Lung (tissue), 12 donors: ENCODE data around the gene SCRN2. TPM values are rescaled to one million over a fixed set of nuclear protein-coding genes. Genes with fewer than 3 reads are reported as not detected.

Experiments
- ATAC-seq: fragments of 200-7000 bp; cut with Tn5 transposase; one replicate; pipeline ENCODE4 v1.9.1; 2020; ENCODE audit warnings: moderate number of reproducible peaks; ENCODE audit not compliant: insufficient read depth, low FRiP score
- DNase-seq, 3 donors: peaks; one replicate each; pipeline ENCODE4 v3.0.0-alpha.2; 2013 to 2017
- H3K27ac ChIP-seq, 2 donors: one replicate each; pipeline ENCODE4 v1.5.1; 2013; ENCODE audit warnings: mild to moderate bottlenecking in 2 of 2, moderate library complexity in 2 of 2, control low read depth in 1 of 2, inconsistent platforms in 1 of 2, low read depth in 1 of 2, low read length in 1 of 2
- H3K27me3 ChIP-seq, 3 donors: one replicate each; pipeline ENCODE4 v1.5.1; 2013; ENCODE audit warnings: low read length in 2 of 3; ENCODE audit not compliant: control insufficient read depth in 3 of 3, insufficient read depth in 3 of 3
- H3K36me3 ChIP-seq, 4 donors: one replicate each; pipeline ENCODE4 v1.5.1; 2013; ENCODE audit warnings: low read length in 4 of 4, mild to moderate bottlenecking in 1 of 4, moderate library complexity in 1 of 4; ENCODE audit not compliant: control insufficient read depth in 4 of 4, insufficient read depth in 4 of 4
- H3K4me1 ChIP-seq, 5 donors: one replicate each; pipeline ENCODE4 v1.5.1; 2013; ENCODE audit warnings: low read length in 5 of 5, mild to moderate bottlenecking in 2 of 5, moderate library complexity in 1 of 5; ENCODE audit not compliant: control insufficient read depth in 5 of 5, insufficient read depth in 5 of 5
- H3K4me3 ChIP-seq: one replicate; pipeline ENCODE4 v1.5.1; 2013; ENCODE audit warnings: mild to moderate bottlenecking, control low read depth, moderate library complexity
- H3K9ac ChIP-seq, 2 donors: one replicate each; pipeline ENCODE4 v1.5.1; 2013; ENCODE audit warnings: low read length in 2 of 2, control low read depth in 1 of 2; ENCODE audit not compliant: insufficient read depth in 1 of 2
- H3K9me3 ChIP-seq, 4 donors: one replicate each; pipeline ENCODE4 v1.5.1; 2013; ENCODE audit warnings: low read length in 3 of 4, mild to moderate bottlenecking in 1 of 4, moderate library complexity in 1 of 4; ENCODE audit not compliant: control insufficient read depth in 4 of 4, insufficient read depth in 3 of 4
- WGBS, 2 donors: extraction: QIAGEN DNeasy Blood & Tissue Kit; methylation state at CpG; one replicate each; pipeline ENCODE4 v1.1.7; 2013; 5-methylcytosine and 5-hydroxymethylcytosine counted together
- polyA plus RNA-seq, 2 donors: library from polyadenylated mRNA; stranded (reverse); fragments of 200-250 nt; gene quantifications; one replicate each; pipeline ENCODE4 v1.2.1, GENCODE V29; 2013
- total RNA-seq, 2 donors: library from RNA; depleted of rRNA in 1 of 2; stranded (reverse); fragments of >200 nt in 1 of 2; gene quantifications; one replicate each; pipeline ENCODE4 v1.2.1, GENCODE V29; 2014 to 2021
- TF ChIP-seq, protein P1 (sequence below): IDR thresholded peaks from 2 replicates; pipeline ENCODE4 v1.5.1; 2012; ENCODE audit warnings: mild to moderate bottlenecking; ENCODE audit errors: control extremely low read depth, extremely low read depth
- donor health status: control.
- donor health status: control.
- donor health status: Bipolar disorder and iron deficiency.
- donor health status: healthy.
- donor health status: DM: yes; HTN: yes; CAD: no.

SCRN2 gene
- total and polyA plus RNA-seq, 4 donors = 22.8 to 61.7 (median 32.2) TPM

DNA sequence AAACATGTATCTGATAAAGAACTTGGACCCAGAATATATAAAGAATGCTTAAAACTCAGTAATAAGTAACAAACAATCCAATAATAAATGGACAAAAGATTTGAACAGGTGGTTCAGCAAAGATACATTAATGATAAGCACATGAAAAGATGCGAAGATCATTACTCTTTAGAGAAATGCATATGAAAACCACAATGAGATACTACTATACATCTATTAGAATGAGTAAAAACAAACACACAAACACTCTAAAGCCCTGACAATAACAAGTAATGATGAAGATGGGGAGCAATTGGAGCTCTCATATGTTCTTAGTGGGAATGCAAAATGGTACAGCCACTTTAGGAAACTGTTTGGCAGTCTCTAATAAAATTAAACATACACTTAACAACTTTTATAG, 48.6 kb downstream of the SCRN2 start:
- Histone ChIP-seq H3K9ac (no peak overlapping the region), H3K36me3 (no peaks in the 10 kb centered on the region), H3K27me3 (peaks cover 3 to 48% (median 27%) of the 10 kb centered on the region in 3 donors), H3K4me1 (peaks cover 0 to 5% (median 0%) of the 10 kb centered on the region in 5 donors), H3K27ac (no peak overlapping the region), H3K4me3 (no peak overlapping the region), H3K9me3 (no peaks in the 10 kb centered on the region)
- TF ChIP-seq, protein P1, sequence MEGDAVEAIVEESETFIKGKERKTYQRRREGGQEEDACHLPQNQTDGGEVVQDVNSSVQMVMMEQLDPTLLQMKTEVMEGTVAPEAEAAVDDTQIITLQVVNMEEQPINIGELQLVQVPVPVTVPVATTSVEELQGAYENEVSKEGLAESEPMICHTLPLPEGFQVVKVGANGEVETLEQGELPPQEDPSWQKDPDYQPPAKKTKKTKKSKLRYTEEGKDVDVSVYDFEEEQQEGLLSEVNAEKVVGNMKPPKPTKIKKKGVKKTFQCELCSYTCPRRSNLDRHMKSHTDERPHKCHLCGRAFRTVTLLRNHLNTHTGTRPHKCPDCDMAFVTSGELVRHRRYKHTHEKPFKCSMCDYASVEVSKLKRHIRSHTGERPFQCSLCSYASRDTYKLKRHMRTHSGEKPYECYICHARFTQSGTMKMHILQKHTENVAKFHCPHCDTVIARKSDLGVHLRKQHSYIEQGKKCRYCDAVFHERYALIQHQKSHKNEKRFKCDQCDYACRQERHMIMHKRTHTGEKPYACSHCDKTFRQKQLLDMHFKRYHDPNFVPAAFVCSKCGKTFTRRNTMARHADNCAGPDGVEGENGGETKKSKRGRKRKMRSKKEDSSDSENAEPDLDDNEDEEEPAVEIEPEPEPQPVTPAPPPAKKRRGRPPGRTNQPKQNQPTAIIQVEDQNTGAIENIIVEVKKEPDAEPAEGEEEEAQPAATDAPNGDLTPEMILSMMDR = no peak
- ATAC-seq = no peak
- 80 to 83% methylated on average over 1 of the region's 1 CpG for WGBS, 2 donors
- no peak for DNase-seq

DNA sequence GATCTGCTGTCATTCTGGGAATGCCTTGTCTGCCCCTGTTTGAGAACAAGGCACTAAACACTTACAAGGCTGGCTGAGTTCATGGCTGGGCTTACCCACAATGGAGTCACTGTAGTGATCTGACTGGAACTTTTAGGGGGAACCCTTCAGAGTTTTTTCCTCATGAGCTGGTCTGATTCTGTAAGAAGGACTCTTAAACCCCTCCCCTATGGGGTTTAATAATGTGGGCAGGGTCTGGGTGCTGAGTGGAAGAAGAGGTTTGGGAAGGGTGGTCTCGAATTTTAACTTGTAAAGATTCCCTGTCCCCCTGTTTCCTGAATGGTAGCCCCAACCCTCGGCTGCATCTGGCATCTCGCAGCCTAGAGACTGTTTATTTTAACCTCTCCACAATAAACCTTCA, 50.0 kb downstream of the SCRN2 start:
- ATAC-seq = no peak
- H3K9ac ChIP-seq = no peak overlapping the region
- H3K4me3 ChIP-seq = no peak overlapping the region
- H3K4me1 ChIP-seq = peaks cover 0 to 5% (median 0%) of the 10 kb centered on the region in 5 donors
- no peak for DNase-seq
- H3K36me3 ChIP-seq = no peaks in the 10 kb centered on the region
- H3K27ac ChIP-seq = no peak overlapping the region
- no peaks in the 10 kb centered on the region for H3K9me3 ChIP-seq
- 32 to 46% methylated on average over 3 of the region's 3 CpGs for WGBS, 2 donors
- TF ChIP-seq, protein P1 = no peak
- H3K27me3 ChIP-seq = peaks cover 3 to 48% (median 27%) of the 10 kb centered on the region in 3 donors

DNA sequence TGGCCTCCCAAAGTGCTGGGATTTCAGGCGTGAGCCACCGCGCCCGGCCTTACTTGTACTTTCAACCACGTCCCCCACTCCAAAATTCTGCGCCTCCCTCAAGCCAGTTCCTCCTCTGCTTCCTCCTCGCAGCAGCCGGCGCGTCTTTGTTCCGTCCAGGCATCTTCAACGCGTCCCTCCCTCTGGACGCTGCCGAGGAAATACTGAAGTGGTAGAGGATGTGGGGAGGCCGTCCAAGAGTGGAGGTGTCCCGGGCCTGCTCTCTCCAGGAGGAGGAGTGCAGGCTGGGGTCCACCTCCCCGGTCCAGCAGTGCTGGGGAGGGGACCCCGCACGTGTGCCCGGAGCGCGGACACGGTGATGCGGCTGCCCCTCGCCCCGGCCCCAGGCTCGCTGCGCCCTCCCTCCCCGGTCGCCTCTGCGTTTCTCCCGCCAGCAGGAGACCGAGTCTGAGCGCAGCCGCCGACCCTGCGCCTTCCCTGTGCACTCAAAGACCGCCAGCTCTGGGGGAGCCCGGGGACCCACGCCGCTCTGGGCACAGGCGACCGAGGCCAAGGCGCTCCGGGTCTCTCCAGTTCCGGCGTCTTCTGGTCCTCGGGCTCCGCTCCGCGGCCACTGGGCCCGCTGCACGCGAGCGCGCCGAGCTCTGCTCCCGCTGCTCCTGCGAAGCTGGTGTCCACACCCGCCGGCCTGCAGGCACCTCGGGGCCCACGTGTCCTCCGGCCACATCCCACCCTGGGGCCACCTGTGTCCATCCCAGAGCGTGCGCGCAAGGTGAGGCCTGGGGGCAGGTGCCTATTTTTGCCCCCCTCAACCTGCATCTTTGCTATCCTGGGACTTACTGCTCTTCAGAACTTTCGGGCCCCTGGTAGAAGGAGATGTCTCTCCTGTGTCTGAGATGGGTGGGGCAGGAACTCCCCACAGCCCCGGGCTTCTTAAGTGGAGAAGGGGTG, 51.2 kb downstream of the SCRN2 start:
- Histone ChIP-seq H3K9ac (no peak overlapping the region), H3K4me3 (no peak overlapping the region), H3K27ac (no peak overlapping the region), H3K9me3 (no peaks in the 10 kb centered on the region), H3K27me3 (peaks cover 3 to 46% (median 27%) of the 10 kb centered on the region in 3 donors), H3K36me3 (no peaks in the 10 kb centered on the region), H3K4me1 (peaks cover 0 to 5% (median 0%) of the 10 kb centered on the region in 5 donors)
- ATAC-seq (peak; percentile 80), DNase-seq (peak; percentile 13 to 48 (median 36))
- TF ChIP-seq, protein P1 = peak; percentile 17
- 2% methylated on average over 45 to 70 of the region's 70 CpGs for WGBS, 2 donors

Other genes with a start within 250 kb of the SCRN2 start
- gene KPNB1, start 191.4 kb downstream of the SCRN2 start, total RNA-seq = 100 to 1,000 TPM; 205 to 258 TPM
- 100 to 1,000 TPM in 1 of 2 donors, 10 to 100 TPM in 1; 40.1 to 112 TPM for gene KPNB1, start 191.4 kb downstream of the SCRN2 start, polyA plus RNA-seq
- 10 to 100 TPM in 1 of 2 donors, 1 to 10 TPM in 1; 9.0 to 12.1 TPM for gene TBKBP1, start 147.1 kb downstream of the SCRN2 start, total RNA-seq
- gene TBKBP1, start 147.1 kb downstream of the SCRN2 start, polyA plus RNA-seq = 10 to 100 TPM; 12.2 to 14.0 TPM
- 1 to 10 TPM in 1 of 2 donors, under 1 TPM in 1; 0.77 to 2.0 TPM for gene TBX21, start 108.0 kb downstream of the SCRN2 start, total RNA-seq
- under 1 TPM; 0.53 to 0.82 TPM for gene TBX21, start 108.0 kb downstream of the SCRN2 start, polyA plus RNA-seq
- 10 to 100 TPM in 1 of 2 donors, 1 to 10 TPM in 1; 9.3 to 25.3 TPM for gene OSBPL7, start 19.5 kb downstream of the SCRN2 start, total RNA-seq
- gene OSBPL7, start 19.5 kb downstream of the SCRN2 start, polyA plus RNA-seq = 10 to 100 TPM in 1 of 2 donors, 1 to 10 TPM in 1; 7.6 to 12.7 TPM
- 10 to 100 TPM; 18.4 to 32.9 TPM for gene MRPL10, start 9.7 kb downstream of the SCRN2 start, total RNA-seq
- gene MRPL10, start 9.7 kb downstream of the SCRN2 start, polyA plus RNA-seq = 10 to 100 TPM; 27.6 to 38.3 TPM
- 10 to 100 TPM in 1 of 2 donors, 1 to 10 TPM in 1; 9.6 to 25.3 TPM for gene LRRC46, start 9.6 kb downstream of the SCRN2 start, total RNA-seq
- gene LRRC46, start 9.6 kb downstream of the SCRN2 start, polyA plus RNA-seq = 10 to 100 TPM in 1 of 2 donors, 1 to 10 TPM in 1; 9.3 to 11.8 TPM
- 1 to 10 TPM; 2.5 to 4.5 TPM for gene SP6, start 9.9 kb upstream of the SCRN2 start, total RNA-seq
- 1 to 10 TPM; 2.3 to 4.4 TPM for gene SP6, start 9.9 kb upstream of the SCRN2 start, polyA plus RNA-seq
- 10 to 100 TPM in 1 of 2 donors, 1 to 10 TPM in 1; 4.9 to 19.9 TPM for gene SP2, start 55.0 kb upstream of the SCRN2 start, total RNA-seq
- 10 to 100 TPM in 1 of 2 donors, 1 to 10 TPM in 1; 5.8 to 16.4 TPM for gene SP2, start 55.0 kb upstream of the SCRN2 start, polyA plus RNA-seq
- gene PNPO, start 100.3 kb upstream of the SCRN2 start, total RNA-seq = 10 to 100 TPM in 1 of 2 donors, 1 to 10 TPM in 1; 9.3 to 43.9 TPM
- gene PNPO, start 100.3 kb upstream of the SCRN2 start, polyA plus RNA-seq = 10 to 100 TPM; 10.9 to 11.5 TPM
- 10 to 100 TPM; 59.5 to 86.9 TPM for gene PRR15L, start 116.6 kb upstream of the SCRN2 start, total RNA-seq
- gene PRR15L, start 116.6 kb upstream of the SCRN2 start, polyA plus RNA-seq = 10 to 100 TPM; 64.2 to 98.5 TPM
- gene CDK5RAP3, start 129.8 kb upstream of the SCRN2 start, total RNA-seq = 100 to 1,000 TPM; 129 to 167 TPM
- 100 to 1,000 TPM; 139 to 212 TPM for gene CDK5RAP3, start 129.8 kb upstream of the SCRN2 start, polyA plus RNA-seq
- 10 to 100 TPM in 1 of 2 donors, 1 to 10 TPM in 1; 6.8 to 25.5 TPM for gene COPZ2, start 196.5 kb upstream of the SCRN2 start, total RNA-seq
- gene COPZ2, start 196.5 kb upstream of the SCRN2 start, polyA plus RNA-seq = 10 to 100 TPM in 1 of 2 donors, 1 to 10 TPM in 1; 6.2 to 16.4 TPM
- gene NFE2L1, start 207.1 kb upstream of the SCRN2 start, total RNA-seq = 100 to 1,000 TPM in 1 of 2 donors, 10 to 100 TPM in 1; 75.7 to 135 TPM
- gene NFE2L1, start 207.1 kb upstream of the SCRN2 start, polyA plus RNA-seq = 10 to 100 TPM; 68.8 to 98.4 TPM